HG03342 (cell line): ENCODE results near the gene EID2B.

ENCODE experiments used
- ATAC-seq: cut with Tn5 transposase; IDR thresholded peaks from one replicate; pipeline ENCODE4 v1.9.1; 2021; ENCODE audit warnings: mild to moderate bottlenecking, moderate library complexity; ENCODE audit not compliant: unreplicated experiment

Gene EID2B

GRCh38 chr19:39500543-39500942, 32.1 kb downstream of the EID2B start:
- ATAC-seq = no peak

GRCh38 chr19:39499932-39500331, 32.7 kb downstream of the EID2B start:
- ATAC-seq = no peak

GRCh38 chr19:39498798-39499642, 33.6 kb downstream of the EID2B start, which contains the start of gene DLL3:
Gene DLL3 (plus strand): TSS chr19:39498947. CDS start chr19:39498975, 28 bp downstream.
- no peak for ATAC-seq

- no peak for ATAC-seq
These were observed 34.5 kb downstream of the EID2B start for GRCh38 chr19:39497996-39498797.

GRCh38 chr19:39497701-39497995, 35.0 kb downstream of the EID2B start:
- no peak for ATAC-seq

GRCh38 chr19:39496063-39496462, 36.6 kb downstream of the EID2B start:
- ATAC-seq = no peak

- no peak for ATAC-seq
These were observed 38.0 kb downstream of the EID2B start for GRCh38 chr19:39494661-39495060.

GRCh38 chr19:39492788-39493187, 39.9 kb downstream of the EID2B start:
- no peak for ATAC-seq

GRCh38 chr19:39492225-39492624, 40.4 kb downstream of the EID2B start:
- no peak for ATAC-seq

- no peak for ATAC-seq
These were observed 42.9 kb downstream of the EID2B start for GRCh38 chr19:39489756-39490155.

- ATAC-seq = no peak
These were observed 49.5 kb downstream of the EID2B start for GRCh38 chr19:39483141-39483540.

GRCh38 chr19:39481676-39482075, 51.0 kb downstream of the EID2B start:
- no peak for ATAC-seq

- ATAC-seq = no peak
These were observed 51.5 kb downstream of the EID2B start for GRCh38 chr19:39481229-39481545.
